Measurements from ENCODE around the gene NCKAP1.
"Not testable (repeated sequence)": the region's sequence is repeated elsewhere in the genome, so short reads cannot be mapped to it uniquely, and the experiment has no call there.

Gene NCKAP1

DNA sequence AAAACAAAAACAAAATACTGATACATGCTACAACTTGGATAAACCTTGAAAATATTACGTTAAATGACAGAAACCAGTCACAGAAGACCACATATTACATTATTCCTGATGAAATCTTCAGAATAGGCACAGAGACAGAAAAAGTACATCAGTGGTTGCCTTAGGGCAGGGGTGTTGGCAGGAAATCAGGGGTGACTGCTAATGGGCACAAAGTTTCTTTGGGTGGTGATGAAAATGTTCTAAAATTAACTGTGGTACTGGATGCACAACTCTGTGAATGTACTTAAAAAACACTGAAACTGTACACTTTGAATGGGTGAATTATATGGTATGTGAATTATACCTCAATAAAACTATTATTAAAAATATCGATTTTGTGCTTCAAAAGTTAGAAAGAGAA is 16.6 kb downstream of the NCKAP1 start:
- POLR2A ChIA-PET, result no interaction called here
- TF ChIP-seq, protein P1, sequence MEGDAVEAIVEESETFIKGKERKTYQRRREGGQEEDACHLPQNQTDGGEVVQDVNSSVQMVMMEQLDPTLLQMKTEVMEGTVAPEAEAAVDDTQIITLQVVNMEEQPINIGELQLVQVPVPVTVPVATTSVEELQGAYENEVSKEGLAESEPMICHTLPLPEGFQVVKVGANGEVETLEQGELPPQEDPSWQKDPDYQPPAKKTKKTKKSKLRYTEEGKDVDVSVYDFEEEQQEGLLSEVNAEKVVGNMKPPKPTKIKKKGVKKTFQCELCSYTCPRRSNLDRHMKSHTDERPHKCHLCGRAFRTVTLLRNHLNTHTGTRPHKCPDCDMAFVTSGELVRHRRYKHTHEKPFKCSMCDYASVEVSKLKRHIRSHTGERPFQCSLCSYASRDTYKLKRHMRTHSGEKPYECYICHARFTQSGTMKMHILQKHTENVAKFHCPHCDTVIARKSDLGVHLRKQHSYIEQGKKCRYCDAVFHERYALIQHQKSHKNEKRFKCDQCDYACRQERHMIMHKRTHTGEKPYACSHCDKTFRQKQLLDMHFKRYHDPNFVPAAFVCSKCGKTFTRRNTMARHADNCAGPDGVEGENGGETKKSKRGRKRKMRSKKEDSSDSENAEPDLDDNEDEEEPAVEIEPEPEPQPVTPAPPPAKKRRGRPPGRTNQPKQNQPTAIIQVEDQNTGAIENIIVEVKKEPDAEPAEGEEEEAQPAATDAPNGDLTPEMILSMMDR (IDR thresholded peaks at IDR 0.05; ENCODE audit: control extremely low read depth, extremely low read depth, low read depth, missing control alignments), result no peak
- DNase-seq (ENCODE audit: extremely low spot score), result no peak
- CTCF ChIA-PET, result no interaction called here

- DNase-seq (ENCODE audit: extremely low spot score), result no peak
- ChIA-PET POLR2A (no interaction called here), CTCF (no interaction called here)
- TF ChIP-seq, protein P1 (IDR thresholded peaks at IDR 0.05; ENCODE audit: control extremely low read depth, extremely low read depth, low read depth, missing control alignments), result no peak
These were observed 18.4 kb downstream of the NCKAP1 start for GRCh38 chr2:183019718-183020442.

GRCh38 chr2:183017845-183018244 is 20.4 kb downstream of the NCKAP1 start:
- POLR2A ChIA-PET; DNase-seq (ENCODE audit: extremely low spot score): not testable (repeated sequence)
- CTCF ChIA-PET, result interaction anchor here (1.5 to 1.9 kb wide), 2 partner anchors 12 to 38 kb away, joined by 5 to 9 read pairs; no protein-coding TSS in a partner anchor

DNA sequence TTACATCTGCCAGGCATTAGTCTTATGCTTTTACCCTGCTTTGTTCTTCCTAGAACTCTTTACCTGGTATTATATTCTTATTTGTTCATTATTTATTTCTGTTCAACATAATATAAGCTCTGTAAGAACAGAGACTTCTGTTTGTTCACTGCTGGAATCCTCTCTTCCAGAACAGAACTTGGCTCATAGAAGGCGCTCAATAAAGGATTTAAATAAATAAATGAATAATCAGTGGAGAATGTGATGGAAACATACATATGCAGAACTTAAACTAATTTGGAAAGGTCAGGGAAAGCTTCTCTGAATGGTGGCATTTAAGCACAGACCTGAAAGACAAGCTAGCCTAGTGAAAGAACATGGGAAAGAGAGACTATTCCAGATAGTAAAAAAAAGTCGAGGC is 24.3 kb downstream of the NCKAP1 start:
- TF ChIP-seq, protein P1 (IDR thresholded peaks at IDR 0.05; ENCODE audit: control extremely low read depth, extremely low read depth, low read depth, missing control alignments), result no peak
- DNase-seq (ENCODE audit: extremely low spot score), result no peak
- POLR2A ChIA-PET, result no interaction called here
- CTCF ChIA-PET, result interaction anchor here (0.9 to 2.0 kb wide), 7 partner anchors 9 to 173 kb away, joined by 3 to 6 read pairs (median 3); no protein-coding TSS in a partner anchor

DNA sequence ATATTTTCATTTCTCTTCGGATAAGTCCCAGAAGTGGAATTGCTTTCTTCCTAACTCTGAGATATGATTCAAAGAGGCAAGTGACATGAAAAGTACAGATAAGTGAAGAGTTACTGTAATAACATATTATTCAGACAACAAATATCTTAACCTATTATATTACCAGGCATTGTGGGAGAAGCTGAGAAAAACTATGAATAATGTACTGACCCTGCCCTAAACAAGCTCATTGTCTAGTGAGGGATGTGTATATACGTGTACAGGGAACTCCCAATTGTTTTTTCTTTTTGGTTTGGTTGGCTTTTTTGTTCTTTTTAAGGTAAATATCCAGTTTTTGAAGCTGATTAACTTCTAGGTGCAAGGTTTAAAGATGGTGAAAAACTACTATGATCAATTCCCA is 26.5 kb downstream of the NCKAP1 start:
- CTCF ChIA-PET, result interaction anchor here (1.3 kb wide), 1 partner anchor 16 kb away, joined by 6 read pairs; no protein-coding TSS in a partner anchor

DNA sequence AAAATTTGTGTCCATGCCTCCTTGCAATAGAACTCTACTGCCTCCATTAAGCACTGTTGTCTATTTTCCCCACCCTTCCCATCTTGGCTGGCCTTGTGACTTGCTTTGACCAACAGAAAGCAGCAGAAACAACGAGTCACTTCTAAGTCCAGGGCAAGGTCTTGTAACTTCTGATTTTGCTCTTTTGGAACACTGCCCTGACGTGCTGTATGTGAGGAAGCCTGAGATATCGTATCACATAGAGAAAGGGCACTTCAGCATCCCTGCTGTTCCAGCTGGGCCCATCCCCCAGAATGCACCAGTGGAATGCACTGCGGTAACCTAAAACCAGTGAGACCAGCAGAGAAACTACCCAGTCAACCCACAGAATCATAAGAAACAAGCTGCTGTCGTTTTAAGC is 28.1 kb downstream of the NCKAP1 start:
- no peak for DNase-seq (ENCODE audit: extremely low spot score)

More for the DNA sequence above, 26.5 kb downstream of the NCKAP1 start:
- TF ChIP-seq, protein P1 (IDR thresholded peaks at IDR 0.05; ENCODE audit: control extremely low read depth, extremely low read depth, low read depth, missing control alignments), result no peak
- DNase-seq (ENCODE audit: extremely low spot score), result no peak
- POLR2A ChIA-PET, result no interaction called here

More for the DNA sequence above, 28.1 kb downstream of the NCKAP1 start:
- ChIA-PET CTCF (interaction anchor here (1.2 kb wide), 1 partner anchor 61 kb away, joined by 4 read pairs; no protein-coding TSS in a partner anchor), POLR2A (no interaction called here)
- TF ChIP-seq, protein P1 (IDR thresholded peaks at IDR 0.05; ENCODE audit: control extremely low read depth, extremely low read depth, low read depth, missing control alignments), result no peak

All from GM10248 (cell line).